ENCODE measurements around the gene MYO5B. TPM values are rescaled to one million over a fixed set of nuclear protein-coding genes. Genes with fewer than 3 reads are reported as not detected.
A peak's percentile ranks its signal among the peaks of the same experiment; 100 is the strongest.

Gene MYO5B
- total RNA-seq, 2 donors from 2014 or later, result 106 to 132 TPM

GRCh38 chr18:50080316-50080715, 114.6 kb downstream of the MYO5B start:
- no peaks in the 10 kb centered on the region for H3K9me3 ChIP-seq
- no peak for TF ChIP-seq CTCF (IDR thresholded peaks at IDR 0.05)
- no peak overlapping the region for H3K4me3 ChIP-seq
- no peaks in the 10 kb centered on the region for H3K36me3 ChIP-seq
- H3K9ac ChIP-seq (ENCODE audit: low read depth in 2 of 2, low read length in 2 of 2), result no peak overlapping the region
- no peaks in the 10 kb centered on the region for H3K27me3 ChIP-seq
- DNase-seq, result no peak
- no peak overlapping the region for H3K27ac ChIP-seq
- intact Hi-C loops (cut with DNase I), result no loop called here
- H3K4me1 ChIP-seq, result peaks cover 5% of the 10 kb centered on the region

GRCh38 chr18:50079571-50080295, 115.2 kb downstream of the MYO5B start:
- intact Hi-C loops (cut with DNase I), result no loop called here
- Histone ChIP-seq H3K4me1 (peaks cover 5% of the 10 kb centered on the region), H3K4me3 (no peak overlapping the region), H3K27ac (no peak overlapping the region), H3K9me3 (no peaks in the 10 kb centered on the region), H3K27me3 (no peaks in the 10 kb centered on the region), H3K36me3 (no peaks in the 10 kb centered on the region), H3K9ac (ENCODE audit: low read depth in 2 of 2, low read length in 2 of 2) (no peak overlapping the region)
- DNase-seq, result no peak
- no peak for TF ChIP-seq CTCF (IDR thresholded peaks at IDR 0.05)

GRCh38 chr18:50076277-50076676, 118.7 kb downstream of the MYO5B start:
- no peak for TF ChIP-seq CTCF (IDR thresholded peaks at IDR 0.05)
- DNase-seq, result peak; percentile 28
- Histone ChIP-seq H3K27ac (no peak overlapping the region), H3K36me3 (no peaks in the 10 kb centered on the region), H3K4me3 (no peak overlapping the region), H3K9me3 (no peaks in the 10 kb centered on the region), H3K27me3 (no peaks in the 10 kb centered on the region), H3K4me1 (peaks cover 5% of the 10 kb centered on the region), H3K9ac (ENCODE audit: low read depth in 2 of 2, low read length in 2 of 2) (no peak overlapping the region)
- intact Hi-C loops (cut with DNase I), result no loop called here

GRCh38 chr18:50075772-50076171, 119.2 kb downstream of the MYO5B start:
- H3K4me3 ChIP-seq, result no peak overlapping the region
- H3K4me1 ChIP-seq, result peaks cover 5% of the 10 kb centered on the region
- no peaks in the 10 kb centered on the region for H3K9me3 ChIP-seq
- intact Hi-C loops (cut with DNase I), result no loop called here
- H3K27ac ChIP-seq, result no peak overlapping the region
- no peaks in the 10 kb centered on the region for H3K27me3 ChIP-seq
- H3K36me3 ChIP-seq, result no peaks in the 10 kb centered on the region
- no peak for TF ChIP-seq CTCF (IDR thresholded peaks at IDR 0.05)
- H3K9ac ChIP-seq (ENCODE audit: low read depth in 2 of 2, low read length in 2 of 2), result no peak overlapping the region
- no peak for DNase-seq

GRCh38 chr18:50074404-50074803, 120.5 kb downstream of the MYO5B start:
- H3K9ac ChIP-seq (ENCODE audit: low read depth in 2 of 2, low read length in 2 of 2), result no peak overlapping the region
- no peaks in the 10 kb centered on the region for H3K36me3 ChIP-seq
- intact Hi-C loops (cut with DNase I), result loop anchor here (5.0 kb wide), 1 partner anchor 43 kb away; no protein-coding TSS in a partner anchor
- no peak for TF ChIP-seq CTCF (IDR thresholded peaks at IDR 0.05)
- H3K9me3 ChIP-seq, result no peaks in the 10 kb centered on the region
- DNase-seq, result no peak
- H3K4me1 ChIP-seq, result peaks cover 5% of the 10 kb centered on the region
- H3K4me3 ChIP-seq, result no peak overlapping the region
- no peaks in the 10 kb centered on the region for H3K27me3 ChIP-seq
- H3K27ac ChIP-seq, result no peak overlapping the region

All from colonic mucosa (tissue), 4 donors.